Measurements from ENCODE around the gene AKR1B1. TPM values are rescaled to one million over a fixed set of nuclear protein-coding genes. Genes with fewer than 3 reads are reported as not detected.

Gene AKR1B1
- total RNA-seq, 4 donors from 2014 or later: 10.8 to 69.3 (median 40.8) TPM

DNA sequence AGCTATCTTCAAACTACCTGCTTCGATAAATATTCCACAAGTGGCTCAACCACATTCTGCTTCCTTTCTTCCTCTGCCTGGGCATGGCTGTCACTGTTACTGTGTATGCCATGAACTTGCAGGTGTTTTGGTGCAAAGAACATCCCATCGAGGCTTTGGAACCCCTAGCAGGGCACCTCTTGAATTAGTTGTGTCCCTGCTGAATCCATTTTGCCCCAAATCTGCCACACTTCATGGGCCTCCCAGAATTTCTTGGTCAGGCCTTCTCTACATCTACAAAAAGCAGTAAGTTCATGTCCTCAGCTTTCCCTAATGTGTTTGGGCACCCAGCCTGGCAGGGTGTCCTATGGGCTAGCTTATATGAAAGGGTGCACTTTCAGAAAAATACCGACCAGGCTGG, 53.6 kb downstream of the AKR1B1 start:
- no peak for DNase-seq
- TF ChIP-seq, protein P1, sequence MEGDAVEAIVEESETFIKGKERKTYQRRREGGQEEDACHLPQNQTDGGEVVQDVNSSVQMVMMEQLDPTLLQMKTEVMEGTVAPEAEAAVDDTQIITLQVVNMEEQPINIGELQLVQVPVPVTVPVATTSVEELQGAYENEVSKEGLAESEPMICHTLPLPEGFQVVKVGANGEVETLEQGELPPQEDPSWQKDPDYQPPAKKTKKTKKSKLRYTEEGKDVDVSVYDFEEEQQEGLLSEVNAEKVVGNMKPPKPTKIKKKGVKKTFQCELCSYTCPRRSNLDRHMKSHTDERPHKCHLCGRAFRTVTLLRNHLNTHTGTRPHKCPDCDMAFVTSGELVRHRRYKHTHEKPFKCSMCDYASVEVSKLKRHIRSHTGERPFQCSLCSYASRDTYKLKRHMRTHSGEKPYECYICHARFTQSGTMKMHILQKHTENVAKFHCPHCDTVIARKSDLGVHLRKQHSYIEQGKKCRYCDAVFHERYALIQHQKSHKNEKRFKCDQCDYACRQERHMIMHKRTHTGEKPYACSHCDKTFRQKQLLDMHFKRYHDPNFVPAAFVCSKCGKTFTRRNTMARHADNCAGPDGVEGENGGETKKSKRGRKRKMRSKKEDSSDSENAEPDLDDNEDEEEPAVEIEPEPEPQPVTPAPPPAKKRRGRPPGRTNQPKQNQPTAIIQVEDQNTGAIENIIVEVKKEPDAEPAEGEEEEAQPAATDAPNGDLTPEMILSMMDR (IDR thresholded peaks at IDR 0.05): no peak
- no peak for TF ChIP-seq POLR2A (IDR thresholded peaks at IDR 0.05)
- no peaks in the 10 kb centered on the region for H3K4me1 ChIP-seq

DNA sequence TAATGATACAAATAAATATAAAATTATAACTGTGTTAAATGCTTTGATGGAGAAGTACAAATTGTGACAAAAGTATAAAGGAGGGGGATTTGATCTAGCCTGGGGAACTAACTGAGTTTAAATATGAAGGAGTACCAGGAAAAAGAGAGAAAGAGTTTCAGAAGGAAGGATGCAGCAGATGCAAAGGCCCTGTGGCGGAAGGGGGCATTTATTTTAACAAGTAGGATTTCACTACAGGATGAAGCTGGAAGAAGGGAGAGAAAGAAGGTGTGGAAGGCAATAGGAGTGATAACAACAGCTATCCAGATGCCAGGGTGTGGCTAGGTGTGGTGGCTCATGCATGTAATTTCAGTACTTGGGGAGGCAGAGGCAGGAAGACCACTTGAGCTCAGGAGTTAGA, 55.8 kb downstream of the AKR1B1 start:
- DNase-seq: no peak
- no peak overlapping the region for H3K4me3 ChIP-seq
- no peaks in the 10 kb centered on the region for H3K9me3 ChIP-seq
- H3K36me3 ChIP-seq: no peaks in the 10 kb centered on the region
- H3K27me3 ChIP-seq: no peaks in the 10 kb centered on the region
- no peak overlapping the region for H3K27ac ChIP-seq
- TF ChIP-seq, protein P1 (IDR thresholded peaks at IDR 0.05): no peak
- no peak for TF ChIP-seq POLR2A (IDR thresholded peaks at IDR 0.05)
- intact Hi-C loops (cut with DNase I; ENCODE audit: low total_unique reads): no loop called here
- no peaks in the 10 kb centered on the region for H3K4me1 ChIP-seq

More for the DNA sequence above, 53.6 kb downstream of the AKR1B1 start:
- Histone ChIP-seq H3K27ac (no peak overlapping the region), H3K27me3 (no peaks in the 10 kb centered on the region), H3K4me3 (no peak overlapping the region), H3K36me3 (no peaks in the 10 kb centered on the region), H3K9me3 (no peaks in the 10 kb centered on the region)
- intact Hi-C loops (cut with DNase I; ENCODE audit: low total_unique reads): no loop called here

DNA sequence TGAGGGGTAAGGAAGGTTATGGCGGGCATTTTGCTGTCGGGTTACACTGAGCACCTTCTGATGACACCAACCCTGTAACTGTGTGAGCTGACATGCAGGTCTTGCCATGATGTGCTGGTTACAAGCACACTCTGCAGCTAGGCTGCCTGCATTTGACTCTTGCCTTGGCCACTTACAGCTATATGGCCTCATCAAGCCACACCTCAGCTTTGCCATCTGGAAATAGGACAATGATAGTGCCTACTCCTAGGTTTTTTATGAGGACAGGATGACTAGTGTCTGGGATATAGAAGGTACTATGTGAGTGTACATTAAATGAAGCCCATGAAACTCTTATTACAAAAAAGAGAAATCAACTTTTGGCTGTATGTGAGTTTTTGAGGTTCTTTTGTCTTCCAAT, 58.0 kb downstream of the AKR1B1 start:
- no peaks in the 10 kb centered on the region for H3K36me3 ChIP-seq
- H3K27me3 ChIP-seq: no peaks in the 10 kb centered on the region
- TF ChIP-seq, protein P1 (IDR thresholded peaks at IDR 0.05): no peak
- TF ChIP-seq POLR2A (IDR thresholded peaks at IDR 0.05): no peak
- intact Hi-C loops (cut with DNase I; ENCODE audit: low total_unique reads): no loop called here
- no peaks in the 10 kb centered on the region for H3K4me1 ChIP-seq
- no peak overlapping the region for H3K27ac ChIP-seq
- no peak overlapping the region for H3K4me3 ChIP-seq
- no peak for DNase-seq
- H3K9me3 ChIP-seq: no peaks in the 10 kb centered on the region

DNA sequence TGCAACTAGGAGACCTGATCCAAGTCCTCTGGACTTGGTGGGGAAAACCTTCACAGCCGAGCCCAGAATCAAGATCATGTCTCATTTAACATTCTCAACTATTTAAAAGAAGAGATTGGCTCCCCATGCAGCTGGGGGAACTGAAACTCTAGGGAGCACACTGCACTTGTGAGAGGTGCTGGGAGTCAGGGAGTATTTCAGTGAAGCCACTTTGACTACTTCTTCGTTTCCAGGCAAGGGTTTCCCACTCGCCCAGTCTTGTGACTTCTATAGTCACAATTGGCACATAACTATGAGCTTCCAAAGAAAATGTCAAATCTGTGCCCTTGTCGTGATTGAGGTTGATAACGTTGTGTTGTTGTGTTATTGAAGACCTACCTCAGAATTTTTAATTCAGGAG, 62.9 kb downstream of the AKR1B1 start:
- Histone ChIP-seq H3K9me3 (no peaks in the 10 kb centered on the region), H3K27me3 (no peaks in the 10 kb centered on the region), H3K4me3 (no peak overlapping the region), H3K36me3 (no peaks in the 10 kb centered on the region), H3K27ac (no peak overlapping the region), H3K4me1 (no peaks in the 10 kb centered on the region)
- TF ChIP-seq, protein P1 (IDR thresholded peaks at IDR 0.05): no peak
- no peak for TF ChIP-seq POLR2A (IDR thresholded peaks at IDR 0.05)
- intact Hi-C loops (cut with DNase I; ENCODE audit: low total_unique reads): no loop called here
- DNase-seq: no peak

DNA sequence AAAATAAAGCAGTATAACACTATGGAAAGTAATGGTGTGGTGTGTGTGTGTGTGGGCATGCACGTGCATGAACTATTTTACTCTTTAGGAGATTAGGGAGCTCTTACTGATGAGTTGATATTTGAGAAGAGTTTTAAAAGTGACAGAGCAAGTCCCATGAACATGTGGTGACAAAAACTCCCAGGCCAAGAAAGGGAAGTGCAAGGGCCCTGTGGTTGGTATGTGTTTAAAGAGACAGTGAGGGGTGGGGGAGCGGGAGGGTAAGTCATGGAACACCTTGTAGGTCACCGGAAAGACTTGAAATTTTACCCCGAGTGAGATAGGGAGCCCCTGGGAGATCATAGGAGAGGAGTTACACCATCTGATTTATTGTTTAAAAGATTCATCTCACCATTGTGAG, 63.3 kb downstream of the AKR1B1 start:
- no peaks in the 10 kb centered on the region for H3K27me3 ChIP-seq
- H3K4me3 ChIP-seq: no peak overlapping the region
- intact Hi-C loops (cut with DNase I; ENCODE audit: low total_unique reads): no loop called here
- no peaks in the 10 kb centered on the region for H3K36me3 ChIP-seq
- no peak for TF ChIP-seq POLR2A (IDR thresholded peaks at IDR 0.05)
- no peaks in the 10 kb centered on the region for H3K4me1 ChIP-seq
- H3K27ac ChIP-seq: no peak overlapping the region
- no peak for DNase-seq
- no peaks in the 10 kb centered on the region for H3K9me3 ChIP-seq

DNA sequence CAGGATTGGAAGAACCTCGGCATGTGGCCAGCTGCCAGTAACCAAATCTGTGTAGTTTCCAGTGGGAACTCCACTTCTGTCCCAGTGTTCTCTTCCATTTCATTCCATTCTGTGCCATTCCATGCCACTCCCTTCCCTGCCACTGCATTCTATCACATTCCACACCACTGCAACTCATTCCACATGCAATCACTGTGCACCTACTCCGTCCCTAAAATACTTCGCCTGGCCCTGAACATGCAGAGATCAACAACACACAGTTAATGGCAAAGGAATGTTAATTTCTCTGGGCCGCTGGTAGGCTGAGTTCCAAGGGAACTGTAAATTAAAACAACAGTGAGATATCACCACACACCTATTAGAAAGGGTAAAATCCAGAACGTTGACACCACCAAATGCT, 64.8 kb downstream of the AKR1B1 start:
- intact Hi-C loops (cut with DNase I; ENCODE audit: low total_unique reads): no loop called here
- no peak for TF ChIP-seq POLR2A (IDR thresholded peaks at IDR 0.05)
- TF ChIP-seq, protein P1 (IDR thresholded peaks at IDR 0.05): no peak
- H3K9me3 ChIP-seq: no peaks in the 10 kb centered on the region
- H3K36me3 ChIP-seq: no peaks in the 10 kb centered on the region
- H3K27me3 ChIP-seq: no peaks in the 10 kb centered on the region
- H3K27ac ChIP-seq: no peak overlapping the region
- H3K4me1 ChIP-seq: no peaks in the 10 kb centered on the region
- DNase-seq: no peak
- H3K4me3 ChIP-seq: no peak overlapping the region
